ENCODE data around the gene BBS1.

GRCh38 chr11:66492161-66492865 is 18.1 kb upstream of the BBS1 start:
- TF ChIP-seq ZNF274 (IDR thresholded peaks at IDR 0.05; ENCODE audit: low read depth, low read length): no peak
- TF ChIP-seq YY1 (IDR thresholded peaks at IDR 0.05; ENCODE audit: insufficient read depth, insufficient read length): no peak
- TF ChIP-seq SUZ12 (IDR thresholded peaks at IDR 0.05; ENCODE audit: extremely low read depth, insufficient read depth, insufficient read length): no peak

All from NT2/D1 (cell line).